ENCODE data around the gene NRAS.

The NRAS gene

GRCh38 chr1:114692947-114693346, 23.6 kb downstream of the NRAS start (continued):
- TF ChIP-seq ZNF518A (tag by site-specific recombination; conservative IDR thresholded peaks at IDR 0.05; ENCODE audit: low read depth) (peak; percentile 83; the same call in 1 of the 2 replicates), ZNF626 (tag by site-specific recombination; IDR thresholded peaks at IDR 0.05) (no peak), ZNF560 (tag by site-specific recombination; IDR thresholded peaks at IDR 0.05; ENCODE audit: borderline replicate concordance) (0 out of 2 replicates have a peak, but pooled peaks have one; percentile 36), ZNF394 (tag by site-specific recombination; IDR thresholded peaks at IDR 0.05; ENCODE audit: borderline replicate concordance) (peak; percentile 95), ZNF19 (tag by site-specific recombination; IDR thresholded peaks at IDR 0.05; ENCODE audit: low read depth) (no peak), KLF10 (tag by site-specific recombination; IDR thresholded peaks at IDR 0.05) (no peak), ZNF354C (tag by site-specific recombination; IDR thresholded peaks at IDR 0.05; ENCODE audit: borderline replicate concordance, low read depth) (no peak), ZNF18 (tag by site-specific recombination; IDR thresholded peaks at IDR 0.05) (no peak), ZNF324 (tag by site-specific recombination; IDR thresholded peaks at IDR 0.05) (no peak), ZBTB10 (tag by site-specific recombination; IDR thresholded peaks at IDR 0.05) (no peak), PRDM1 (tag by site-specific recombination; IDR thresholded peaks at IDR 0.05) (no peak), ZNF366 (tag by site-specific recombination; conservative IDR thresholded peaks at IDR 0.05) (no peak)

- ChIA-PET POLR2A (no interaction called here), CTCF (interaction anchor here (0.6 kb wide), 1 partner anchor 291 kb away, joined by 3 read pairs; no protein-coding TSS in a partner anchor)
- H3K4me1 ChIP-seq (ENCODE audit: control insufficient read depth, insufficient read depth, low read length) = no peaks in the 10 kb centered on the region
- H3K27ac ChIP-seq (ENCODE audit: extremely low read depth, low read depth, low read length) = no peak overlapping the region
- TF ChIP-seq ZNF449 (tag by site-specific recombination; IDR thresholded peaks at IDR 0.05) (no peak), ZNF621 (tag by site-specific recombination; IDR thresholded peaks at IDR 0.05) (no peak), SP7 (tag by site-specific recombination; IDR thresholded peaks at IDR 0.05) (peak; percentile 75), ZNF223 (tag by site-specific recombination; IDR thresholded peaks at IDR 0.05) (no peak)
- H3K36me3 ChIP-seq (ENCODE audit: control insufficient read depth in 2 of 2, insufficient read depth in 1 of 2, low read length in 2 of 2) = no peaks in the 10 kb centered on the region
- no peak overlapping the region for H3K4me3 ChIP-seq (ENCODE audit: low read depth, low read length)
- no peaks in the 10 kb centered on the region for H3K9me3 ChIP-seq (ENCODE audit: control insufficient read depth, insufficient read depth, low read depth, low read length)
Observed at GRCh38 chr1:114691061-114691460, 25.5 kb downstream of the NRAS start.
